Right forelimb (tissue), 1 donor: ENCODE results near the gene LBH.

ENCODE experiments used
- DNase-seq: peaks from one replicate; pipeline ENCODE4 v3.0.0-alpha.2; 2018

Gene LBH

GRCh38 chr2:30217644-30218337, 13.5 kb upstream of the LBH start:
- DNase-seq, result no peak

DNA sequence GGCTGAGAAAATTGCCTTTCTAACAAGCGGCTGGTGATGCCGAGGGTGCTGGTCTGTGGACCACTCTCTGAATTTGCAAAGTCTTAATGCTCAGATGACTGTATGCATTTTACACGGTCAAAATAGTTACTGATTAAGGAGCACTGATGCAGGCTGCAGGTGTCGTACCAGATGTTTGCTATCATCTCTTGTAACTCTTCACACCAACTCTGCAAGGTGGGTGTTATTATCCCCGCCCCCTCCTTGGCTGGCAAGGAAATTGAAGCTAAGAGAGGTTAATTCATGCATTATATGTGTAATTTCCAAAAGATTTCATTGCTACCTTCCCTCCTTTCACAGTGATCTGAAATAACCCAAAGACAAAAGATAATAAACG, 13.0 kb upstream of the LBH start:
- DNase-seq, result no peak

GRCh38 chr2:30218814-30219213, 12.5 kb upstream of the LBH start:
- DNase-seq, result no peak

GRCh38 chr2:30219886-30220875, 11.2 kb upstream of the LBH start:
- no peak for DNase-seq

- DNase-seq, result no peak
Measured at GRCh38 chr2:30221531-30221930, 9.8 kb upstream of the LBH start.

DNA sequence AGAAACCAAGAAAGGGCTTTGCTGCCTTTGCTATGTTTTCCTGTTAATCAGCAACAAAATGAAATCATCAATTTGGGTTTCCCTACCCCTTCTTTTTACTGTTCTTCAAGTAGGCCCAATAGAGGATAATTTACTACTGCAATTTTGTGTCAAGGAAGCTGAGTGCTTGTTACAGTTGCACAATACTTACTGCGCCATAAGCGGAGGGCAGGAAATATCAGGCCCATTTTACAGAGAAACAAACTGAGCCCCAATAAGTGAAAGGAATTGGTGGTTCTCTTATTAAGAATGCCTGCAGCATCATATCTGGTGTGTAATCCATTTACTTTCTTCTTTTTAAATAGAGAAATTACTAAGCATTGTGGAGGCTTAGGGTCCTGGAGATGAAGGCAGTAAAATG, 9.3 kb upstream of the LBH start:
- no peak for DNase-seq

- DNase-seq, result no peak
Measured at GRCh38 chr2:30222636-30223360, 8.5 kb upstream of the LBH start.

GRCh38 chr2:30223413-30223874, 7.9 kb upstream of the LBH start:
- no peak for DNase-seq

DNA sequence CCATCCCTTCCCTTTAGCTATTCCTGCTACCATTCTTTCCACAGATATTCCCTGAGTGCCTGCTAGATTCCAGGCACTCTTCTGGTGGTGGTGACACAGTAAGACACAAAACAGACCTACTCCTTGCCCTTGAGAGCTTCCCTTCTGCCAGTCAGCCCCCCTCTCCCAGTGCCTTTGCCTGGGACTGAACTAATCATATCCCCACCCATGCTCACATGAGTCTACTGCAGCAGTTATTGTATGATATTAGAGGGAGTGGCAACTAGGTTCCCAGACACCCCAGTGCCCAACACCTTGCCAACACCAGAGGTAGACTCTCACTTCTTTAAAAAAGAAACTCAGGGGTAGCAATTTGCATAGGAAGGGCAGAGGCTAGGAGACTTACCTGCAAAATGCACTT, 7.2 kb upstream of the LBH start:
- no peak for DNase-seq

DNA sequence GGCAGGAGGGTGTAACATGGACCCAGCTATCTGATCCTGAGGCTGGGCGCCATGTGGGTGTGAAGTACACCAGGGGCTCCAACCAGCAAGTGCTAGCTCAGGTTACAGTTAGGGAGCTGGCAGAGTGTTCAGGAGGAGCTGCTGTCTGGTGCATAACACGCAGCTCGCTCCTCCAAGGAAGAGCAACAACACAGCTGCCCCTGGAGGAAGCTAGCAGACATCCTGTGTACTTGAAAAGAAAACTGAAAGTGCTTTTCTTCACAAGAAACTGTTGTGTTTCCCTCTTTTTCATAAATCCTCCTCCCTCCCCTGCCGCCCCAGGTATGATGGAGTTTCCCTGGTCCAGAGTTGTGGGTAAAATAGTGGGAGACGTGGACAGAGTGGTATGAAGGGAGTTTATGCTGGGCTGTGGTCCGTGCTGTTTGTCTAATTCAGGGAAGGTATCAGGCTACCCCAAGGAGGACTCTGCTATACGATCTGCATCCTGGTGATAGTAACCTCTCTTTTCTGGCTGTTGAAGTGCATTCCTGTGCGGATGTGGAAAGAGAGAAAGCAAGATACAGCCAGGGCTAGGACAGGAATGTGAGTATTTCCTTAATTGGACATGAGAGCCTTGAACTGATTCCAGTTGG, 6.1 kb upstream of the LBH start:
- DNase-seq, result no peak

DNA sequence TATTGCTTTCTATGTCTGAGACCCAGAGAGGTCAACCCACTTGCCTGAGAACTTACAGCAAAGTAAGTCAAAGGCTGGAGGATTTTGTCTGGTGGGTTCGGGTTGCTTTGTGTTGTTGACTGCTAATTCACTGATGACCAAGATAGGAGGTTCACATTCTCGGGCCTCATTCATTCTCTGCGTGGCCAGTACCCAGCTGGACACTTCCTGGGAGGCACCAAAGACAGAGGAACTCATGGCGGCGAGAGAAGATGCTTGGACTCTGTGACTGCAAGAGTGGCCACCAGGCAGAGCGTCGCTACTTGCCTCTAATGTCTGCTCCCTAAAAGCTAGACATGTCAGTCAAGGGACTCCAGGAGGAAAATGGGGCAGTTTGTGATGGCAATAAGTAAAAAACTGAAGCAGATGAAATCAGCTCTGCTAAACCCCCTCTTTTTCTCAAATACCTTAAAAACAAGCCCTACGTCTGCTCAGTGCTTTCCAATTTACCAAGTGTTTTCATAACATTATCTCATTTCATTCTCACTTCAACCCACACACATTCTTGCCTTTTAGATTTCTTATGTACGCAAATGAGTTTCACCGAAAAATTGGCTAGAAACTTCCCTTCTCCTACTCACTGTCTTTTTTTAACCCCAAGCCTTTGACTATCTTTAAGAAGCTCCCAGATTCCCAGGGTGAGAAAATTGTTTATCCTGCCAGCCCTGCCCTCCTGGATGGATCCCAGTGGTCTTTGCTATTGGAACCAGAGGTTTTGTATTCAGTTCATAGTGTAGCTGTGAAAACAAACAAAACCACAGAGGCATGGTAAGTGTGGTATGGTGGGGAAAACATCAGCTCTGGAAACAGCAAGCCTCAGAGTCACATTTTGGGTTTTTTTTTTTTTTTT, 4.9 kb upstream of the LBH start:
- no peak for DNase-seq

DNA sequence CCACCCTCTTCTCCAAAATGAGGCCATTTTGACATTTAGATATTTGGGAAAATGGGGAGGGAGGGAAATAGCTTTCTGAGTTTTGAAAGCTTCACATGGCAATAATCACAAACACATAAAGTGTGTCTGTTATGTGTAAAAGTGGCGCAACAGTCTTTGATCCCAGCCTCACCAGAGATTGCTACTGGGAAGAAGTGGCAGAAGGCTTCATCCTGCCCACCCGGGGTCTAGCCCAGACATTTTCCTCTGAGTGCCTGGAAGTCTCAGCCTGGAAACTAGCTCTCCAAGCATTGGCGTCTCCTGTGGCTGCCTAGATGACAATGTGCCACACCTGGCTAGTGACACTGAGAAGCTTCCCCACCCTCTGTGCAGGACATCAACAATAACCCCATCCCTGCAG, 1.7 kb upstream of the LBH start:
- no peak for DNase-seq

DNA sequence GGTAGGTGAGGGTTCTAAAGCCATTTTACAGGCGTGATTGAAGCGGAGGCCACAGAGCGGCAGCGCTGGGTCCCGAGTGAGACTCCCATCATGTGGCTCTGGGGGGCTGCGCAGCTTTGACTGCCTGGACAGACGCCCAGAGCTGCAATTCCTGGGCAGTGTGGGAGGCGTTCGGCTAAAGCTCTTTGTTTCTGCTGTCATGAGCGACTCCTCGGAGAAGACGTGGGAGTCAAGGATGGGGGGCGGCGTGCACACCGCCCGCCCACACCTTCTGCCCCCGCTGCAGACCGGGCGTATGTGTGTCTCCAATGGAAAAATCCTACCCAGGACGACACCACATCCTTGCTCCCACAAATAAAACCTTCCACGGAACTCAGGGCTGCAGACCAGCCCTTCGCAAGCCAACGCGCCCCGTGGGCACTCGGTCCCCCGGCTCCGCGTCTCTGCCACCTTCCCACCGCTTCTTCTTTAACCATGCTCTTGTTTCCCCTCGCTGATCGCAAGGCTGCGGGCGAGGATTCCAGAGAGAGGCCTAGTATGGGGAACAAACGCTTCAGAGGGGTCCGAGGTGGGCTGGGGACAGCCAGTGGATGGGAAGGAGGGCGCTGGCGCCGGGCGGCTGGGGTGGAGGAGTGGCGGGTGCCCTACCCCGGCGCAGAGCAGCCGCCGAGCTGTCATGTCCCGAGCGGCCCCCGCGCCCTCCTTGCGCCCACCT, 680 bp upstream of the LBH start:
- DNase-seq, result peak; percentile 63

GRCh38 chr2:30231996-30232800, 864 bp downstream of the LBH start:
- DNase-seq, result peak; percentile 80

GRCh38 chr2:30232801-30233130, 1.4 kb downstream of the LBH start:
- no peak for DNase-seq

GRCh38 chr2:30233271-30234009, 2.1 kb downstream of the LBH start:
- no peak for DNase-seq

- no peak for DNase-seq
Measured at GRCh38 chr2:30234180-30234971, 3.0 kb downstream of the LBH start.

DNA sequence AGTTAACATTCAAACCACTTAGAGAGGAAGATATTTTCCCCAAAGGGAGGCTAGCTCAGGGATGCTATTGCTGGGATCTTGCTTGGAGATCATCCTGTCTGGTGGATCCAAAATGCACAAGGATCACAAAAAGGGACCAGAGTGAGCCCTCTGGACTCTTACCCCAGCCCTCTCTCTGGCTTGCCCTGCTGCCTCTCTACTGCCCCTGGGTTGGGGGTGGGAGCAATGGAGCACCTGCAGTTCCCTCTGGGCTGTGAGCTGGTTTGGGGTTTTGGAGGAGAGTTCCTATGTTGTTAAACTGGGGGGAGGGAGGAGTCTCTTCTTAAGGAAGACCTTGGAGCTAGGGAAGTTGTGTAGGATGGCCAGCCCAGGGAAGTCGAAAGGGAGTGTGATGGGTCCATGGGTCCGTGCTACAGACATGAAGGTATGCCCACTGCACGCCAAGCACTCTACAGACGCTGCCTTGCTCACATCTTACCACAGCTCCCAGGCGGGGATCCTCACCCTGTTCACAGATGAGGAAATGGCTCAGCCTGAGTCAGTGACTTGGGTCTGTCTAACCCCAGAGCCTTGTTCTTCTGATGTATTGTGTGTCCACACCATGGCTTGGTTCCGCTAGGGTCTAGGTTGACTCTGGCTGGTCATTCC, 3.8 kb downstream of the LBH start:
- DNase-seq, result no peak
